GM18873 (cell line): Measurements from ENCODE around the gene PDE11A.

Experiments used
- ATAC-seq: cut with Tn5 transposase; IDR thresholded peaks from one replicate; pipeline ENCODE4 v1.9.1; 2021; ENCODE audit warnings: mild to moderate bottlenecking, moderate library complexity, moderate number of reproducible peaks; ENCODE audit not compliant: unreplicated experiment, low FRiP score

The PDE11A gene

GRCh38 chr2:177733322-177733855 is 339.2 kb downstream of the PDE11A start:
- no peak for ATAC-seq

GRCh38 chr2:177731384-177731783 is 341.2 kb downstream of the PDE11A start:
- no peak for ATAC-seq

DNA sequence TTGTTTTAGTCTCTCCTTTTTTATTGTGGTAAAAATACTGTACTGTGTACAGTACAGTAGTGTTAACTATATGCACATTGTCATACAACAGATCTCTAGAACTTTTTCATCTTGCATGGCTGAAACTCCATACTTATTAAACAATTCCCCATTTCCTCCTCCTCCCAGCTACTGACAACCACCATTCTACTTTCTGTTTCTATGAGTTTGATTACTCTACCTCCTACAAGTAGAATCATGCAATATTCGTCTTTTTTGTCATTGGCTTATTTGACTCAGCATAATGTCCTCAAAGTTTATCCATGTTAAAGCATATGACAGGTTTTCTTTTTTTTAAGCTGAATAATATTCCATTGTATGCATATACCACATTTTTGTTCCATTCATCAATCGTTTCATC is 341.8 kb downstream of the PDE11A start:
- no peak for ATAC-seq

DNA sequence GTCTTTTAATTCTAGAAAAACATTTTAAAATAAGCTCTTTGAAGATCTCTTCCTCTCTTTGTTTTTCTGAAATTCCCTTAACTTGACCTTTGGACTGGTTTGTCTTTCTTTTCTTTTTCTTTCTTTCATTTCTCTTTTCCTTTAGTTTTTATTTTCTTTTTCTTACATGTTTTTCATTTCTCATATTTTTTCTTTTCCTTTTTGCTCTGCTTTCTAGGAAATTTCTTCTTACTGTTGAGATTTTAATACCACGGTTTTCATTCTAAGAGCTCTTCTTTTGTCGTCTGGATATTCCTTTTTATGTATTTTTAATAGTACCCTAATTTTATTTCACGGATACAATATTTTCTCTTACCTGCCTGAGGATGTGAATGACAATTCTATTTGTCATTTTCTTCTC is 342.2 kb downstream of the PDE11A start:
- ATAC-seq: no peak

DNA sequence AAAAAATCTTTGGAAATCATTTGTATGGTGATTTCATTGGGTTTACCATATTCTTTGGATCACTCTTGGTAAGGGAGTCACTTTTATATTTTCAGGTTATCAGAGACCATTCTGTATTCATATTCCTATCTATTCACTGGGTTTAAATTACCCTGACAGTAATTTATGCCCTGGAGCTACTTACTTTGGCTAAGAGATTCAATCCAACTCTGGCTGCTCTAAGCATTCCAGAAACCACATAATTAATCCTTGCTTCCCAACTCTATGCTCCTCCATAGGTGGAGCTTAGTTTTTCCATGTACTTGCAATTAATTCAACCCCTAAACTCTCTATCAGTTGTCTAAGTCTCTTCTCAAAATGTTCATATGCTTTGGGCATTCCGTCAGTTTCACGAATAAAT is 343.7 kb downstream of the PDE11A start:
- ATAC-seq: no peak

DNA sequence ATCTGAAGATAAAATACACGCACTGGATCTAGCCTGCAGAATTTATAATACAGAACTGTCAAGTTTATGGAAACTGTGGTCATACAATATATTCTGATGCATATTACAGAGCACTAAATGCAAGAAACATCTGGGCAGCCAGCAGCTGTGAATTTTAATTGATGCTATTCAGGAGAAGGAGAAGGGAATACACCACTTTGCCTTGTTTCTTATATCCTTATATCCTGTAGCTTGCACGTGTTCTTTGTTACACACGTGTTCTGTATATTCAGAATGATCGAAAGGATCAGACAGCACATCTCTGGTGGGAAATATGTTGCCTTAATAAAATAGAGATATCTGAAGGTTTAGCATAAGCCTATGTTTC is 344.2 kb downstream of the PDE11A start:
- no peak for ATAC-seq

GRCh38 chr2:177727577-177728398 is 344.8 kb downstream of the PDE11A start:
- no peak for ATAC-seq

DNA sequence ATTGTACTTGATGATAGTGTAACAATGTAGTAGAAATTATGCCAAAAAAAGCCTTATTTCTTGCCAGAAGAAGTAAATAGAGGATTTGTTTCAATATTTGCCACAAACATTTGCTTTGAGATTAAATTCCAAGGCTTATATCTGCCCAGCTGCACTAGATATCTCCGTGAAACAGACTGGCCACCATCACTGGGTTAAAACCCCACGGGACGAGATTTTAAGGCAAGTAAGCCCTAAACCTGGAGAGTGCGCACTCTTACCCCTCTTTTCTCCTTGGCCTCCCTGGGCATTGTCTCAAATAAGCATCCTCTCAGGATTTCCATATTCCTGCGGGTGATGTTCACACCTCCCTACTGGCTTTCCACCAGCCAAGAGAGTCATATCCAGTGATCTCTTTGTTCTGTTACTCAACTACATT is 345.6 kb downstream of the PDE11A start:
- ATAC-seq: no peak

GRCh38 chr2:177724398-177725287 is 347.9 kb downstream of the PDE11A start:
- no peak for ATAC-seq

GRCh38 chr2:177723235-177723634 is 349.3 kb downstream of the PDE11A start:
- no peak for ATAC-seq

- no peak for ATAC-seq
These were observed 350.6 kb downstream of the PDE11A start for GRCh38 chr2:177721818-177722567.

- no peak for ATAC-seq
These were observed 351.5 kb downstream of the PDE11A start for GRCh38 chr2:177721087-177721486.

- ATAC-seq: no peak
These were observed 354.6 kb downstream of the PDE11A start for GRCh38 chr2:177717831-177718618.

DNA sequence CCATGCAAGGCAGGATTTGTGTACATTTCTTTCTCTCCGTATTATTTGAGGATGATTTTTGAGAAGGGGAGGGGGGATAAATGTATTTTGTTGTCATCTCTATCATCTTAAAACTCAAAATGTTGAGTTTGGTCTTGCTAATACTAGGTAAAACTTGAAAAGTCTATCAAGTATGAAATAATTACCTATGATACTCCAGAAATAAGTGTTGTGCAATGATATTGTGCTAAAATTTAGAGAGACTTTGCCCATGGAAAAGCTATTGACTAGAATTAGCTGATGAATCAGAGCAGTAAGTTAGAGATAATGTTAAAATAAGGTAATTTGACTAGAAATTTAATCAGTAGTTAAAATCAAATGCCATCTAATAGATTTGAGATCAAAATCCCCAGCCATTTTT is 356.1 kb downstream of the PDE11A start:
- ATAC-seq: no peak

- no peak for ATAC-seq
These were observed 356.8 kb downstream of the PDE11A start for GRCh38 chr2:177715771-177716170.

DNA sequence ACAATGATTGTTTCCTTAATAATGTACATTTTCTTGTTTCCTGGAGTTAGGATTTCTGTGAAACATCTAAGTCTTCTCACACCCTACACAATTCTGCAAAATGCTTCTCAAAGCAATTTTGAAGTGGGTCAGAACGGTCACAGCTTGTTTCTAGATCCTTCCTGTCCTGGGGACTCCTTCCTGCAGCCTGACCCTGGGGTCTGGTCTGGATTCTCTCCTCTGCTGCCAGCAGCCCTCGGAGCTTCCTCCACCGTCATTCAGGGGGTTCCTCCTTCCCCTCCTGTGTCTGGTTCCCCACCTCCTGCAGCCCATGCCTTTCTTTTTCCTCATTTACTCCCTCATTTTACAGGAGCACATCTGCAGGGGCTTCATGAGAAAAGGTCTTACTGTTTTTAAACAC is 357.9 kb downstream of the PDE11A start:
- ATAC-seq: no peak

- no peak for ATAC-seq
These were observed 360.1 kb downstream of the PDE11A start for GRCh38 chr2:177712462-177712861.

DNA sequence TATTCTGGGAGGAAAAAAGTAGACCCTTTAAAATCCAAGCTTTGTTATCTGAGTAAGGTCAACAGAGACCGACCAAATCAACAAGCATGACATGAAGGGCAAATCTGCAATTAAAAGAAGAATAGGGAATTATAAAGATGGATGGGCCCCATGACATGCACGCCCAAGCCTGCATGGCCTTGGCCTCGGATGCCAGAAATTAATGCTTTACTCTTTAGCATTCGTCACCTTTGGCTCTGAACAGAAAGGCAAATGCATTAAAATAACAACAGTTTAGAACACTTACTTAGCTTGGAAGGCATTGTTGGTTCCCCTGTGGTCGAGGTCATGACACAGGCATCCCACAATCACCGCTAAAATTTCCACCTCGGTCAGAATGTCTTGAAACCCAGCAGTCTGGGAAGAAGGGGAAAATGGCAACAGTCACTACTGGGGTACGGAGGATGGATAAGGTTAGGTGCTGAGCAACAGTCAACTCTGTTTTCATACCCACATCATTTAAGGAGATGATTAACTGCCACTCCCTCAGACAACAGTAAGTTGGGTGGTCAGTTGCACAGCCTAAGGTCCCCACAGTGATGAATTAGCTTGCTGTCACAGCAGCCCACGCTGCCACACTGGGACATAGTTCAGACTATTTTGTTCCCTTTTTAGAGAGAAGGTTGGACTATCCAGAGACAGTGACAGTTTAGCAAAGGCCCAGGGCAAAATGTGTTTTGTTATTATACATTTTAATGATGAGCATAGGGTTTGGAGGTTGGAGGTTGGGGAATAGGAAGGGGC is 360.9 kb downstream of the PDE11A start:
- no peak for ATAC-seq

DNA sequence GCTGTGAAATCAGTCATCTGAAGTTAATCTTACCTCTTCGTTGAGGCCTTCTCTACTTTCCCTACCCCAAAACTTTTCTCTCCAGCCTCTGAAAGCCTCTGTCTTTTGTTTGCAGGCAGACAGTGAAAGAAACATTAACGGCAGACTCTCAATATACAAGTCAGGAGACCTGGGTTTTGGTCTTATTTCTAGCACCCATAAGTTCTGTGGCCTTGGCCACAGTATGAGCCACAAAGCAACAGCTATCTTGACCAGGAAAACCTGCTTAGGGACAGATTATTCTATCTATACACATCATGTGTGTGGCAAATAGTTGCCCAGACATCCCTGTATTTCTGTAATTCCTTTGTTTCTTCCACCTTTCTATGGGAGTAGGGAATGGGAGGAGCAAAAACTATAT is 361.7 kb downstream of the PDE11A start:
- ATAC-seq: no peak
